Thoracic aorta (tissue), 2 donors: Measurements from ENCODE around the gene ENO2. TPM values are rescaled to one million over a fixed set of nuclear protein-coding genes. Genes with fewer than 3 reads are reported as not detected.

Experiments used
- ATAC-seq: fragments of 150-250 bp; one replicate; pipeline ENCODE4 v1.8.0; 2017; ENCODE audit warnings: low read depth; ENCODE audit not compliant: insufficient number of reproducible peaks, low FRiP score
- DNase-seq: peaks from one replicate; pipeline ENCODE4 v3.0.0-alpha.2; 2020; ENCODE audit warnings: low spot score
- H3K27ac ChIP-seq, 2 donors: fragments of 200-600 bp; sonication (generic); 1 replicate in 1 of 2; 2 replicates in 1 of 2; pipeline ENCODE4 v1.5.1; 2016; ENCODE audit warnings: mild to moderate bottlenecking in 2 of 2, moderate library complexity in 2 of 2
- H3K27me3 ChIP-seq: fragments of 200-600 bp; sonication (generic); replicated peaks from 2 replicates; pipeline ENCODE4 v1.6.0; 2016; ENCODE audit warnings: mild to moderate bottlenecking; ENCODE audit not compliant: insufficient read depth
- H3K36me3 ChIP-seq: fragments of 200-600 bp; sonication (generic); one replicate; pipeline ENCODE4 v1.5.1; 2016
- H3K4me1 ChIP-seq, 2 donors: fragments of 200-600 bp; sonication (generic); 1 replicate in 1 of 2; 2 replicates in 1 of 2; pipeline versions ENCODE4 v1.5.1 to v1.6.0; 2016; ENCODE audit warnings: low read depth in 2 of 2, mild to moderate bottlenecking in 1 of 2; ENCODE audit not compliant: control insufficient read depth in 1 of 2
- H3K4me3 ChIP-seq: fragments of 200-600 bp; sonication (generic); 2 replicates; pipeline ENCODE4 v1.5.1; 2016; ENCODE audit warnings: mild to moderate bottlenecking
- H3K9me3 ChIP-seq: fragments of 200-600 bp; sonication (generic); 2 replicates; pipeline ENCODE4 v1.5.1; 2016
- total RNA-seq, 2 donors: library from RNA; depleted of rRNA; stranded (reverse); fragments of >200 nt; gene quantifications; one replicate each; pipeline versions ENCODE4 v1.1.0 to v1.2.3, GENCODE V29; 2016
- TF ChIP-seq, protein P1 (sequence below): fragments of 200-600 bp; sonication (generic); IDR thresholded peaks from one replicate; pipeline ENCODE4 v1.5.1; 2019; ENCODE audit warnings: antibody characterized with exemption

Gene ENO2
- total RNA-seq, 2 donors from 2014 or later = 53.6 to 57.9 TPM

DNA sequence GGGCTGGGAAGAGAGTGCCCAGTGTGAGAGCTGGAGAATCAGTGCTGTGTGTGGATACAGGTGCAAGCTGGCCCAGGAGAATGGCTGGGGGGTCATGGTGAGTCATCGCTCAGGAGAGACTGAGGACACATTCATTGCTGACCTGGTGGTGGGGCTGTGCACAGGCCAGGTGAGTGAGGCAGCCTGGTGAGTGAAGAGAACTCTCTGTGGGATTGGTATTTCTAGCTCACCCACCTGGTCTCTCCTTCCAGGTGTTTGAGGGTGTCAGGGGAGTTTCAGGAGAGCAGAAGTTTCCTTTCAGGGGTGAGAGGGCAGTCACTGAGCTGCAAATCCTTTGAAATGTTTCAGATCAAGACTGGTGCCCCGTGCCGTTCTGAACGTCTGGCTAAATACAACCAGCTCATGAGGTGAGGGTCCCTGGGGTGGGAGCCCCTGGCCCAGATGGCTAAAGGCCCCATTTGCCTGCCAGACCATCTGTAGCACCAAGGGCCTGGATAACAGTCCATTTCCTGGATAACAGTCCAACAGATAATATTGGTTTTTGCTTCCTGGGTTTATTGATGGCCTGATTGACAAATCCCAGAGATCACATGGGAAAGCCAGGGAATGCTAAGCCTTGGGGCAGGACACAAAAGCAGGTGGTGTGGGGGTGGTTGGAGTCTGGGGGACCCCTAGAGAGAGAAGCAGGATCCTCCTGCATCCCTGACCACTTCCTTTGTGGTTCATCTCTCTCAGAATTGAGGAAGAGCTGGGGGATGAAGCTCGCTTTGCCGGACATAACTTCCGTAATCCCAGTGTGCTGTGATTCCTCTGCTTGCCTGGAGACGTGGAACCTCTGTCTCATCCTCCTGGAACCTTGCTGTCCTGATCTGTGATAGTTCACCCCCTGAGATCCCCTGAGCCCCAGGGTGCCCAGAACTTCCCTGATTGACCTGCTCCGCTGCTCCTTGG, 7.9 kb downstream of the ENO2 start:
- Histone ChIP-seq H3K9me3 (no peaks in the 10 kb centered on the region), H3K27me3 (no peaks in the 10 kb centered on the region), H3K4me3 (peak overlapping the region; percentile 14), H3K27ac (no peak overlapping the region), H3K36me3 (peaks cover 4% of the 10 kb centered on the region), H3K4me1 (peaks cover 10 to 30% of the 10 kb centered on the region in 2 donors)
- DNase-seq (no peak), ATAC-seq (no peak)
- TF ChIP-seq, protein P1, sequence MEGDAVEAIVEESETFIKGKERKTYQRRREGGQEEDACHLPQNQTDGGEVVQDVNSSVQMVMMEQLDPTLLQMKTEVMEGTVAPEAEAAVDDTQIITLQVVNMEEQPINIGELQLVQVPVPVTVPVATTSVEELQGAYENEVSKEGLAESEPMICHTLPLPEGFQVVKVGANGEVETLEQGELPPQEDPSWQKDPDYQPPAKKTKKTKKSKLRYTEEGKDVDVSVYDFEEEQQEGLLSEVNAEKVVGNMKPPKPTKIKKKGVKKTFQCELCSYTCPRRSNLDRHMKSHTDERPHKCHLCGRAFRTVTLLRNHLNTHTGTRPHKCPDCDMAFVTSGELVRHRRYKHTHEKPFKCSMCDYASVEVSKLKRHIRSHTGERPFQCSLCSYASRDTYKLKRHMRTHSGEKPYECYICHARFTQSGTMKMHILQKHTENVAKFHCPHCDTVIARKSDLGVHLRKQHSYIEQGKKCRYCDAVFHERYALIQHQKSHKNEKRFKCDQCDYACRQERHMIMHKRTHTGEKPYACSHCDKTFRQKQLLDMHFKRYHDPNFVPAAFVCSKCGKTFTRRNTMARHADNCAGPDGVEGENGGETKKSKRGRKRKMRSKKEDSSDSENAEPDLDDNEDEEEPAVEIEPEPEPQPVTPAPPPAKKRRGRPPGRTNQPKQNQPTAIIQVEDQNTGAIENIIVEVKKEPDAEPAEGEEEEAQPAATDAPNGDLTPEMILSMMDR = no peak

DNA sequence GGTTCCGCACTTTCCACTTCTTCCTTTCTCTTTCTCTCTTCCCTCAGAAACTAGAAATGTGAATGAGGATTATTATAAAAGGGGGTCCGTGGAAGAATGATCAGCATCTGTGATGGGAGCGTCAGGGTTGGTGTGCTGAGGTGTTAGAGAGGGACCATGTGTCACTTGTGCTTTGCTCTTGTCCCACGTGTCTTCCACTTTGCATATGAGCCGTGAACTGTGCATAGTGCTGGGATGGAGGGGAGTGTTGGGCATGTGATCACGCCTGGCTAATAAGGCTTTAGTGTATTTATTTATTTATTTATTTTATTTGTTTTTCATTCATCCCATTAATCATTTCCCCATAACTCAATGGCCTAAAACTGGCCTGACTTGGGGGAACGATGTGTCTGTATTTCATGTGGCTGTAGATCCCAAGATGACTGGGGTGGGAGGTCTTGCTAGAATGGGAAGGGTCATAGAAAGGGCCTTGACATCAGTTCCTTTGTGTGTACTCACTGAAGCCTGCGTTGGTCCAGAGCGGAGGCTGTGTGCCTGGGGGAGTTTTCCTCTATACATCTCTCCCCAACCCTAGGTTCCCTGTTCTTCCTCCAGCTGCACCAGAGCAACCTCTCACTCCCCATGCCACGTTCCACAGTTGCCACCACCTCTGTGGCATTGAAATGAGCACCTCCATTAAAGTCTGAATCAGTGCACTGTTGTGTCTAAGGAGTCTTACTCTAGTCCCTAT, 8.8 kb downstream of the ENO2 start:
- no peak for DNase-seq
- Histone ChIP-seq H3K4me3 (peak overlapping the region; percentile 14), H3K27me3 (no peaks in the 10 kb centered on the region), H3K27ac (no peak overlapping the region), H3K4me1 (peaks cover 10 to 30% of the 10 kb centered on the region in 2 donors), H3K36me3 (peaks cover 4% of the 10 kb centered on the region), H3K9me3 (no peaks in the 10 kb centered on the region)
- TF ChIP-seq, protein P1 = no peak
- ATAC-seq = no peak

DNA sequence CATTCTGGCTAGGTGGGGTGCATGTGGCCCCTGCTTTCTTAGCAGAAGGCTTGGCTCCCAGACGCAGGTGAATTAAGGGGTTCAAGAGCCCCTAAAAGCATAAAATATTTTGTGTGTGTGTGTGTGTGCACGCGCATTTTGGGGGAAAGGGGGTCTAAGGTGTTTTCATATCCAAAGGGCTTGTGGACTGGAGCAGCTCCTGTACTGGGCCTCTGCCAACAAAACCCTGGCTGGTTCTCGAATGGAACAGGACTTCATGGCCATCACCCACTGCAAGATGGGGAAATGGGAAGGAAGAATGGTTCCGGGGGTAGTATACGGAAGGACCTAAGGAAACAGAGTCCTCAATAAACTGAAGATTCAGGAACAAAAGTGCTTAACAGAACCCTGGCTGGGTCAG, 9.5 kb downstream of the ENO2 start:
- no peak for ATAC-seq
- Histone ChIP-seq H3K27me3 (no peaks in the 10 kb centered on the region), H3K27ac (peak overlapping the region in 1 of 2 donors; percentile 97), H3K9me3 (no peaks in the 10 kb centered on the region), H3K4me3 (no peak overlapping the region), H3K36me3 (peaks cover 4% of the 10 kb centered on the region), H3K4me1 (peaks cover 10 to 30% of the 10 kb centered on the region in 2 donors)
- TF ChIP-seq, protein P1 = no peak
- DNase-seq = no peak

DNA sequence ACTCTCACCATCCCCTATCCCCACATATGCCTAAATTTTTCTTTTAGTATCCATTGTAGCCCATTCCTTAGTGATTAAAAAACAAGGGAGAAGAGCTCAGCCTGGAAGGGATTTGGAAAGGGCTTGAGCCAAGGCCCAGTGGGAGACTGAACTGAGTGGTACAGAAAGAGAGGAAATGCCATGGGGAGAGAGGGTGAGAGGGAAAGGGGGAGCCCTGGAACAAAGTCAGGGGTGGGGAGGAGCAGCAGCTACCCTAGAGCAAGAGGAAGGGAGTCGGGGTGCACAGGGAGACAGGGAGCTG, 10.8 kb downstream of the ENO2 start:
- TF ChIP-seq, protein P1 = no peak
- H3K27ac ChIP-seq = peak overlapping the region; percentile 96 to 97
- DNase-seq (no peak), ATAC-seq (no peak)
- peak overlapping the region; percentile 95 for H3K4me3 ChIP-seq
- no peaks in the 10 kb centered on the region for H3K27me3 ChIP-seq
- H3K36me3 ChIP-seq = no peaks in the 10 kb centered on the region
- H3K9me3 ChIP-seq = no peaks in the 10 kb centered on the region
- H3K4me1 ChIP-seq = peaks cover 18 to 40% of the 10 kb centered on the region in 2 donors
